ENCODE measurements around the gene WDR41. TPM values are rescaled to one million over a fixed set of nuclear protein-coding genes. Genes with fewer than 3 reads are reported as not detected.
"Not testable (repeated sequence)": the region's sequence is repeated elsewhere in the genome, so short reads cannot be mapped to it uniquely, and the experiment has no call there.

Gene WDR41
- total RNA-seq, 1 donor from 2014 or later = 35.6 TPM

DNA sequence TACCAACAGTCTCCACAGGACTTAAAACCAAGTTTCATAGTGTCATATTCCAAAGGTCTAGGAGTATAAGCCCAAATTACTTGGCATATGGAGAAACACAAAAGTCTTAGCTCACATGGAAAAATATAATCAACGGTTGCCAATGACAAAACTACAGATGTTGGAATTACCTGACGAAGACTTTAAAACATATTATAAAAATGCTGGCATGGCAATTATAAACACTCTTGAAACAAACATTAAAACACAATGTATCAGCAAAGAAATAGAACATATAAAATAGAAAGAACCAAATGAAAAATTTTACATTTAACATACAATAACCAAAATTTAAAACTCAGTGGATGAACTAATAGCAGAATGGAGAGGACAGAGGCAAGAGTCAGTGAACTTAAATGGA, 7.9 kb upstream of the WDR41 start:
- ATAC-seq (no peak), DNase-seq (no peak)
- Histone ChIP-seq H3K27me3 (ENCODE audit: low read depth) (no peaks in the 10 kb centered on the region), H3K4me1 (no peaks in the 10 kb centered on the region), H3K36me3 (no peaks in the 10 kb centered on the region), H3K4me3 (no peak overlapping the region), H3K27ac (no peak overlapping the region), H3K9me3 (no peaks in the 10 kb centered on the region)
- TF ChIP-seq, protein P1, sequence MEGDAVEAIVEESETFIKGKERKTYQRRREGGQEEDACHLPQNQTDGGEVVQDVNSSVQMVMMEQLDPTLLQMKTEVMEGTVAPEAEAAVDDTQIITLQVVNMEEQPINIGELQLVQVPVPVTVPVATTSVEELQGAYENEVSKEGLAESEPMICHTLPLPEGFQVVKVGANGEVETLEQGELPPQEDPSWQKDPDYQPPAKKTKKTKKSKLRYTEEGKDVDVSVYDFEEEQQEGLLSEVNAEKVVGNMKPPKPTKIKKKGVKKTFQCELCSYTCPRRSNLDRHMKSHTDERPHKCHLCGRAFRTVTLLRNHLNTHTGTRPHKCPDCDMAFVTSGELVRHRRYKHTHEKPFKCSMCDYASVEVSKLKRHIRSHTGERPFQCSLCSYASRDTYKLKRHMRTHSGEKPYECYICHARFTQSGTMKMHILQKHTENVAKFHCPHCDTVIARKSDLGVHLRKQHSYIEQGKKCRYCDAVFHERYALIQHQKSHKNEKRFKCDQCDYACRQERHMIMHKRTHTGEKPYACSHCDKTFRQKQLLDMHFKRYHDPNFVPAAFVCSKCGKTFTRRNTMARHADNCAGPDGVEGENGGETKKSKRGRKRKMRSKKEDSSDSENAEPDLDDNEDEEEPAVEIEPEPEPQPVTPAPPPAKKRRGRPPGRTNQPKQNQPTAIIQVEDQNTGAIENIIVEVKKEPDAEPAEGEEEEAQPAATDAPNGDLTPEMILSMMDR (IDR thresholded peaks at IDR 0.05) = no peak
- intact Hi-C loops (cut with DNase I) = no loop called here

DNA sequence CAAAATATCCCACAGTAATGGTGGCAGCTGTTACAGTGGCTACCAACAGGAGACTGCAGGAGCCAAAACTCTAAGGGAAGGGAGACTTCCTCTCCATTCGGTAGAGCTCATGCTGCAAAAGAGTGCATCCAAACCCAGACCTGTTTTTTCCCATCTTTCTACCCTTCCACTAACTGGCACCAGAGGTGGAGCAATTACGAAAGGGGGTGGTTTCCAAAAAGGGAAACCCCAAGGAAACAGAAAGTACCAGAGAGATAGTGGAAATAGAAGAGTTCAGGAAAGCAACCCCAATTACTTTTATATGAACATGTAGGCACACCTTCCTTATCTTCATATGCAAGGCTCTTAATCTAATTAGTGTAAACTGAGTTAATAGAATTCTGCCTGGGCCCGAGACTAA, 7.3 kb upstream of the WDR41 start:
- intact Hi-C loops (cut with DNase I) = no loop called here
- TF ChIP-seq, protein P1 (IDR thresholded peaks at IDR 0.05) = no peak

DNA sequence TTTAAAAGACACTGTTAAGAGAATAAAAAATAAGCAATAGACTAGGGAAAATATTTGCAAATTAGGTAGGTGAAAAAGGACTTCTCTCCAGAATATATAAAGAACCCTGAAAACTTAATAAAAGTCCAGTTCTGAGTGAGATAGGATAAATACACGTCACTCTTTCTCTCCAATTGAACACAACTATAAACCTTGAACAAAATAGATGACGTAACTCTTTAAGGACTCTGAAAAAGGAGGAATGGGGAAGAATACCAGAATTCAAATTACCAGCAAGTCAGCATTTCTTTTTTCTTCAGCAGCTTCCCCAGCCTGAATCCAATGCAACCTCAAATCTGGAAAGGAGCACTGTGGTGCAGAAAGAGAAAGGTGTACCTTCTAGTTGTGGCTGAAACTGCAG, 6.8 kb upstream of the WDR41 start:
- no peaks in the 10 kb centered on the region for H3K36me3 ChIP-seq
- DNase-seq (no peak), ATAC-seq (no peak)
- no peaks in the 10 kb centered on the region for H3K27me3 ChIP-seq (ENCODE audit: low read depth)
- no peak overlapping the region for H3K27ac ChIP-seq
- H3K4me3 ChIP-seq = no peak overlapping the region
- no peaks in the 10 kb centered on the region for H3K4me1 ChIP-seq
- intact Hi-C loops (cut with DNase I) = no loop called here
- no peaks in the 10 kb centered on the region for H3K9me3 ChIP-seq
- TF ChIP-seq, protein P1 (IDR thresholded peaks at IDR 0.05) = no peak

More for the DNA sequence above, 7.3 kb upstream of the WDR41 start:
- Histone ChIP-seq H3K27me3 (ENCODE audit: low read depth) (no peaks in the 10 kb centered on the region), H3K4me1 (no peaks in the 10 kb centered on the region), H3K4me3 (no peak overlapping the region), H3K9me3 (no peaks in the 10 kb centered on the region), H3K36me3 (no peaks in the 10 kb centered on the region), H3K27ac (no peak overlapping the region)
- DNase-seq = no peak
- no peak for ATAC-seq

DNA sequence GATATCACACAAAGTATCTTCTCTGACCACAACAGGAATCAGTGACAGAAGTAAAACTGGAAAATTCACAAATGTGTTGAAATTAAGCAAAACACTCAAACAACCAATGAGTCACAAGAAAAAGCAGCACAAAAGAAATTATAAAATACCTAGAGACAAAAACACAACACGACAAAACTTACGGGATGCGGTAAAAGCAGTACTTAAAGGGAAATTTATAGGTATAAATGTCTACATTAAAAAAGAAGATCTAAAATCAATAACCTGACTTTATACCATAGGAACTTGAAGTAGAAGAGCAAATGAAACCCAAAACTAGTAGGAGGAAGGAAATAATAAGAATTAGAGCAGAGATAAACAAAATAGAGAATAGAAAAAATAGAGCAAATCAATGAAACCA, 2.8 kb upstream of the WDR41 start:
- TF ChIP-seq, protein P1 (IDR thresholded peaks at IDR 0.05) = no peak
- DNase-seq = no peak
- no peak for ATAC-seq
- Histone ChIP-seq H3K4me1 (peaks cover 8% of the 10 kb centered on the region), H3K9me3 (no peaks in the 10 kb centered on the region), H3K4me3 (no peak overlapping the region), H3K27ac (no peak overlapping the region), H3K36me3 (no peaks in the 10 kb centered on the region), H3K27me3 (ENCODE audit: low read depth) (no peaks in the 10 kb centered on the region)
- intact Hi-C loops (cut with DNase I) = no loop called here

DNA sequence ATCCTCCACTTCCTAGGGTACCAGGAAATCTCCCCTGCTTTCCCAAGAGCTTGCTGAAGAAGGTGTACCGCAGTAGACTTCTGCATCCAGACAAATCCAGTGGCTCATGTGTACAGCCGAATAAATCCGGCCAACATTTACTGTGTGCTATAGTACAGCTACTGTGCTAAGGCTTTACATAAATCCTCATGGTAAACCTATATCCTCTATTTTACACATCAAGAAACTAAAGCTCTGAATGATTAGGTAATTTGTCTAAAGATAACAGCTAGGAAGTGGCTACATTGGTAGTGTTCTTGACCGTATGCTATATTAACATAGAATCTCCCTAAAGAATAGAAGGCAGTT, 511 bp upstream of the WDR41 start:
- DNase-seq (no peak), ATAC-seq (no peak)
- no peaks in the 10 kb centered on the region for H3K9me3 ChIP-seq
- peaks cover 8% of the 10 kb centered on the region for H3K4me1 ChIP-seq
- TF ChIP-seq, protein P1 (IDR thresholded peaks at IDR 0.05) = no peak
- no peaks in the 10 kb centered on the region for H3K27me3 ChIP-seq (ENCODE audit: low read depth)
- H3K36me3 ChIP-seq = no peaks in the 10 kb centered on the region
- H3K27ac ChIP-seq = peak overlapping the region; percentile 96
- peak overlapping the region; percentile 80 for H3K4me3 ChIP-seq
- intact Hi-C loops (cut with DNase I) = no loop called here

DNA sequence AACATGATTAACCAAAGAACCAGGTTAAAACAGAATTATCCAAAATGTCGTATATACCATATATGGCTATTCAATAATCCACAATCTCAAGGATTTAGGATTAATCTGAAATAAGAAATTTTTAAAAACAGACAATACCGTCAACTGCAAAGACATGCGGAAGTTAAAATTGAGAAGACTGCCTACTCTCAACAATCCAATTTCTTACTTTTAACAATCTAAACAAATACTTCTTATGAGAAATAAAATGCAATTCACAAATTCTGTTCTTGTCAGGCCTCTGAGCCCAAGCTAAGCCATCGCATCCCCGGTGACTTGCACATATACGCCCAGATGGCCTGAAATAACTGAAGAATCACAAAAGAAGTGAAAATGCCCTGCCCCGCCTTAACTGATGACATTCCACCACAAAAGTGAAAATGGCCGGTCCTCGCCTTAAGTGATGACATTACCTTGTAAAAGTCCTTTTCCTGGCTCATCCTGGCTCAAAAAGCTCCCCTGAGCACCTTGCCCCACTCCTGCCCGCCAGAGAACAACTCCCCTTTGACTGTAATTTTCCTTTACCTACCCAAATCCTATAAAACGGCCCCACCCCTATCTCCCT, 1.3 kb downstream of the WDR41 start:
- H3K36me3 ChIP-seq; H3K27me3 ChIP-seq (ENCODE audit: low read depth); H3K4me1 ChIP-seq; intact Hi-C loops (cut with DNase I); DNase-seq; H3K9me3 ChIP-seq; ATAC-seq: not testable (repeated sequence)
- Histone ChIP-seq H3K27ac (peak overlapping the region; percentile 96), H3K4me3 (peak overlapping the region; percentile 80)
